ENCODE results near the gene HM13.

DNA sequence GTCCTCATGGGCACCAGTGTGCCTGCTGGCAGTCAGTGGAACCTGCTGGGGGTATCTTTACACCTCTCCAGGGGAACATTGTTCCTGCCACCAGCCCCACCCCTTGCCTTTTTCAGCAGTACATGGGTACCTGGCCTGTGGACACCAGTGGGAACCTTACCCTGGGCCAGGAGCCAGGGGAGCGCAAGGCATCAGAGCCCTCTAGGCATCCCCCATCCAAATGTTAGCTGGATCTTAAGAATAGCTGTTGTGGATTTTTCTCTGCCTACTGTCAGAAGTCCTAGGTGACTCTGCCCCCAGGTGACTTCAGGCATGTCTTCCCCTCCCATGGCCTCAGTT lies 52.0 kb downstream of the HM13 start:
- TF ChIP-seq ELF4 (CRISPR knock-in tag; IDR thresholded peaks at IDR 0.05; ENCODE audit: low read depth) (no peak), CTCF (IDR thresholded peaks at IDR 0.05) (no peak), CREB1 (CRISPR knock-in tag; IDR thresholded peaks at IDR 0.05) (no peak)

All from WTC11 (cell line).